Measurements from ENCODE around the gene AKT3.

- TF ChIP-seq CTCF (conservative IDR thresholded peaks at IDR 0.05) (no peak), ZFX (IDR thresholded peaks at IDR 0.05) (no peak)
Observed at GRCh38 chr1:243568793-243569192, 281.2 kb downstream of the AKT3 start.

Measured in C4-2B (cell line).